Smooth muscle cell of the pulmonary artery (primary cell): Measurements from ENCODE around the gene PCED1B. TPM values are rescaled to one million over a fixed set of nuclear protein-coding genes. Genes with fewer than 3 reads are reported as not detected.

Experiments used
- total RNA-seq: library from RNA; depleted of rRNA; stranded (reverse); fragments of >200 nt; gene quantifications from 2 replicates; pipeline ENCODE4 v1.2.3, GENCODE V29; 2014

PCED1B gene, protein sequence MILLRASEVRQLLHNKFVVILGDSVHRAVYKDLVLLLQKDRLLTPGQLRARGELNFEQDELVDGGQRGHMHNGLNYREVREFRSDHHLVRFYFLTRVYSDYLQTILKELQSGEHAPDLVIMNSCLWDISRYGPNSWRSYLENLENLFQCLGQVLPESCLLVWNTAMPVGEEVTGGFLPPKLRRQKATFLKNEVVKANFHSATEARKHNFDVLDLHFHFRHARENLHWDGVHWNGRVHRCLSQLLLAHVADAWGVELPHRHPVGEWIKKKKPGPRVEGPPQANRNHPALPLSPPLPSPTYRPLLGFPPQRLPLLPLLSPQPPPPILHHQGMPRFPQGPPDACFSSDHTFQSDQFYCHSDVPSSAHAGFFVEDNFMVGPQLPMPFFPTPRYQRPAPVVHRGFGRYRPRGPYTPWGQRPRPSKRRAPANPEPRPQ
- 0.46 and 1.4 TPM in 2 replicates for total RNA-seq

GRCh38 chr12:47079468-47079980 lies at the start of gene PCED1B, which contains the start of gene AMIGO2:
TSS of gene PCED1B (plus strand) at chr12:47079621. CDS start at chr12:47235064, 155,443 bp downstream.
TSS of gene AMIGO2 (minus strand) at chr12:47079959. CDS start at chr12:47079002, 957 bp downstream.

Other genes starting within 250 kb of the PCED1B start
- gene AMIGO2, start 338 bp downstream of the PCED1B start, total RNA-seq = 10.8 and 48.2 TPM in 2 replicates